Activated CD8-positive, alpha-beta memory T cell treated with anti-CD3 and anti-CD28 coated beads, Interleukin-2, amount 50 U/mL, for 4 hours (primary cell): ENCODE measurements around the gene MARK1.
"Not testable (repeated sequence)": the region's sequence is repeated elsewhere in the genome, so short reads cannot be mapped to it uniquely, and the experiment has no call there.

Experiments used
- DNase-seq: peaks from one replicate; pipeline ENCODE4 v3.0.0-alpha.2; 2020

Gene MARK1

DNA sequence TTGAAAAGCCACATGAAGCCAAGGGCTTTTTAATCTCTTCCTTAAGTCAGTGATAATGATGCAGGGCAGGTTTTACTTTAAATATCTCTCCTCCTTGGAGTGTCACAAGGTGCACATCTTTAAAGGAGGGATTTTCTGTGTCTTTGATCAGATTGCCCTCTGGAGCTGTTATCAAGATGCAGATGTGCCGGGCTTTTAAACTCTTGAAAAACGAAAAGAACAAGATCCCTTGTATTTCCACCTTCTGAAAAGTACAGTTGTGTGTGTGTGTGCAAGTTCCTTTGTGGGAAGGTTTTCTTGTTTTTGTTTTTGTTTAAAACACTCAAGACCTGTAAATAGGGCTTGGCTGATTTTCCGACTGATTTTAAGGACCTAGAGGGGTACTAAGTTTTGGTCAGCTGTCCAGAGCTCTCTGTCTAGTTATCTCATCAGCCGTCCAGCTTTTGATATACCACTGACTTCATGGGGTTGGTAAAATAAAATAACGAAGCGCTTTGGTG is 1.6 kb downstream of the MARK1 start:
- no peak for DNase-seq

DNA sequence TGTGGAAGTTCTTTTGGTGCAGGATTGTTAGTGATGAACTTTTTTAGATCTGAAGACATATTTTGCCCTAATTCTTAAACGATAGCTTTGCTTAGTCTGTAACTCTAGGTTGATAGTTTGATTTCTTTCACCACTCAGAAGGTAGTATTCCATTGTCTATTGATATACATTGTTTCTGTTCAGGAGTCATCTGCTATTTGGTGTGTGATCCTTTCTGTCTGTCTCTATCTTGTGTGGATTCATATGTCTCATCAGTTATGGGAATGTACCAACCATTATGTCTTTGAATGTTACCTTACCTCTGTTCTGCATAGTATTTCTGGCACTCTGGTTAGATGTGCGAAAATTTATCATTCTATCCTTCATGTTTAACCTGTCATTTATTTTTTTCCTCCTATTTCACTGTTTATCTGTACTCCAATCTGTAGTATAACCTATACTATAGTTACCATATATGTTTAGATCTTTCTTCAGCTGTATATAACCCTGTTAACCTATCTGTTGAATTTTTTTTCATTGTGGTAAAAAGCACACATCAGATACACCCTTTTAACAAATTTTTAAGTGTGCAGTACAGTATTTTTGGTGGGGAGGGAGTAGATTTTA is 5.7 kb downstream of the MARK1 start:
- DNase-seq, result no peak

DNA sequence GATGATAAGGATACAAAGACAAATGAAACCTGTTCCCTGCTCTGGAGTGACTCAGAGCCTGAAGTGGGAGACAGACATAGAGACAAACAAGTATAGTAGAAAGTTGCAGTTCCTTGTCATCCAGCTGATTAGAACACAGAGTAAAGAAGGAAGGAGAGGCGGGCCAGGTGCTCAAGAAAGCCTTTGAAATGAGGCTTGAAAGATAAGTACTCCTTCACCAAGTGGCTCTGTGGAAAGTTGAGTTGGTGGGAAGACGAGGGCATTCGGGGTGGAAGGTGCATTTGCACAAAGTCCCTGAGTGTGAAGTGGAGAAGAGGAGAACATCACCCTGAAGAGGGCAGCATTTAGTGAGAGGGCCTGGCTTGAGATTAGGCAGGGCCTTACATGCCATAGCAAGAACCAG is 17.0 kb downstream of the MARK1 start:
- DNase-seq, result no peak

DNA sequence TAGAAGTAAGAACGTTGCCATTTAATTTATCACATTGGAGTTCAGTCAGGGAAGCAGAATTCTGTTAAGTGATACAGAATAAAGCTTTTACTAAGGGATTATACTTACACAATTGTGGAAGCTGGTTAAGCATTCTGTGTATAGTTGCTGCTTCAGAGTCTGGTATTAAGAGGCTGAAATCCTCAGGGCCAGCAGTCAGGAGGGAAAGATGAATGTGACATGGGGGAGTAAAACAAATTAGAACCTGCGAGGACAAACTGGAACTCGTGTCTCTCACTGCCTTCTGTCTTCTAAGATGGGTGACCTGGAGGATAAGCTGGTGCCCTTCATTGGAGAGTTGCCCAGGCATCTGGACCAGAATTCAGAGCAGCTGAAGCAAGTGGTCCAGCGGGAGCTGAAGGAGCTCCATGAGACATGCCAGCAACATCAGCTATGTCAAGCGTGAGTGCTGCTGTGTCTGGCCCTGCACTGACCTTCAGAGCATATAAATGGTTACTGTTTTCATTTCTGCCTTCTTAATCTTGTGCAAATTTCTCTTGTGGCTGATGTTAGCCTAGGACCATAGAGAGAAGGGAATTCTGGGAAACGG is 23.0 kb downstream of the MARK1 start:
- no peak for DNase-seq

DNA sequence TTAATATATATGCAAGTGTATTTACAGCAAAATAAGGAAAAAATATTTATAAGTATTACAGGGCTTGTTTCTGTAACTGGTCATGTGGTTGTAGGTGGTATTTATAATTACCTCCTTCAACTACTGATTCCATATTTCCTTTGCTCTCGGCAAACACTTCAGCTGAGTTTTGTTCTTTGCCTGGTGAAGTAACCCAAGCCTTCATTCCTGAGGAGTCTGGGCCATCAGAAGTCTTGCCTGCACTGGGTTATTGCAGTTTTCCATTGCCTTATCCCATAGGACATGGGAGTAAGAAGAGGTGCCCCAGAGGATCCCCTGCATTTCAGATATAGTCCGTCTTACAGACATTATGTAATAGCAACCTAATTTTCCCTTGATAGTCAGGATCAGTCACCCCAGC is 23.8 kb downstream of the MARK1 start:
- DNase-seq, result no peak

DNA sequence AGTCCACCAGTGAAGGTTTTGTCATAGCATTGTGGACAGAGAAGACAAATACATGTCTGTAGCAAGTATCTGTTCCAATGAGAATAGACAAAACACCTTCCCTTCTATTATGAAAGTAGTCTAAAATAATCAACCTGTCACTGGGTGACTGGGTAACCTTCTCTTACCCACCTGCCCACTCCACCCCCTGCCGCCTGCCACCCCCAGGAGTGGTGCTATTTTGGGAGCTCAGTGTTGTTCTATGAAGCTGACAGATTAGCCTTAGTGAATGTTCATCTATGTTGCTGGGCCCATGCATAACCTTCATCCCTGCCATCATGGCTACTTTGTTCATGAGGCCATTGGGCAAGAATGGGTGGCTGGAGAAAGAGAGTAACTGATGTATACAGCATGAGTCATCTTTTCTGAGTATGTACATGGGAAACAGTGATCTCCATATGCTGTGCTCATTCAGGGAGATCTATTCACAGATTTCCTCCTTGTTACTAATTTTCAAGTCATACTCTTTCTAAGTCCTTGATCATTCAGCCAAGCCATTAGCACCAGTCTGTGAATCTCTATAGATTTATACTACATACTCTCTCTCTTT is 24.8 kb downstream of the MARK1 start:
- no peak for DNase-seq

DNA sequence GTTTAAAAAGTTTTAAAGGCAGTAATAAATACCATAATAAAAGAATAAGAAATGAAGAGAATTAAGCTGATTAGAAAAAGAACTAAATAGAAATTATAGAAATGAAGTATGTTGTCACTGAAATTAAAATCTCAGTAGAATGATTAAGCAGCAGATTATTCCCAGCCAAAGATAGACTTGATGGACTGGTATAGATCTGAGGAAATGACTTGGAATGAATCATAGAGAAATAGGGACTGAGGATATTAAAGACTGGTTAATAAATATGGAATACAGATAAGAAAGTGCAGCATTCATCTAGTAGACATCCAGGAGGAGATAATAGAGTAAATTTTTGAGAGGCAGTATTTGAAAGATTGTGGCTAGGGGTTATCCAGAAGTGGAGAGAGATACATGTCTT is 28.7 kb downstream of the MARK1 start:
- no peak for DNase-seq

DNA sequence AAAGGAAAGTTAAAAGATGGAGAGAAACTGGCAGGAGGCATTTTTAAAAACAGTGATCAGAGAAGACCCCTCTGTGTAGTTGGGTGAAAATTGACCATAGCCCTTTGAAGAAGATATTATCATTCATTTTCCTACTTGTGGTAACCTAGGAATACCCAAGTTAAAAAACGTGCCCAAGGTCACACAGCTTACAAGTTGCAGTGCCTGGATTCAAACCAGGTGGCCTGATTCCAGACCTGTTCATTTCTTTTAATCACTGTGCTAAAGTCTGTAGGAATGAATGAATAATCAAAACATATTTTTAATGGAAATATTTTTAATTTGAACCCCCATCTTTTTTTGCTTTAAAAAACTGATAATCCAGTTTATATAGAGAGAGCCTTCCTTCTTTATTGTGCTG is 35.6 kb downstream of the MARK1 start:
- no peak for DNase-seq

DNA sequence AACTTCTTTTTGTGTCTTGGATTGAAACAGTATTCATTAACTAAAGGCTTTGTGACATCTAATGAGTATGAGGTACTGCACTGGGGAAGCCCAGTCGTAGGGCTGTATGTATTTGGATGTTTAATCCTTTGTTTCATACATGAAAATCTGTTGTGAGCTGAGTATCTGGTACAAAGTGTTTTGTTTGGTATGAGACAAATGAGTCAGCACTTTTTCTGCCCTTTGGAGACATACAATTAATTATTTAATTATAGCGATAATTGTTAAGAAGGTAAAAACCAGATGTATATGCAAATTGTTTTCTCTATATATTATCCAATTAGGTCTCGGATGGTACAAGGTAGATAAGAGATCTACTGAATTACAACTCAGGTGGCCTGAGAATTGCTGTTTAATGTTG is 36.3 kb downstream of the MARK1 start:
- DNase-seq, result no peak

DNA sequence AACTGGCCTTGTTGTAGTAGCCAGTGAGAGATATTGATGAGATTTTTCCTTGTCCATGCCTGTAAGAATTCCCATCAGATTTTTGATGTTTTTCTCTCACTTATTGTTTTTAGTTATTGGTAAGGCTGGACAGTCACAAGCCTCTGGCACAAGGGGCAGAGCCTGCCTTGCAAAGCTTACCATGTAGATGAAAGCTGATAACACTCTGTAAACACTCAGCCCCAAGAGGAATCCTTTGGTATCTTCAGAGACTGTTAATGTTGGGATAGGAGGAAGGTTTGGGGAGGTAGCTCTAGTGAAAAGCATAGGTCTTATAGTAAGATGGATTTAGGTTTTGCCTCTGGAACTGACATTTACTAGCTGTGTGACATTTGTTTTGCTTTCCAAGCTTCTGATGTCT is 37.7 kb downstream of the MARK1 start:
- DNase-seq, result no peak

DNA sequence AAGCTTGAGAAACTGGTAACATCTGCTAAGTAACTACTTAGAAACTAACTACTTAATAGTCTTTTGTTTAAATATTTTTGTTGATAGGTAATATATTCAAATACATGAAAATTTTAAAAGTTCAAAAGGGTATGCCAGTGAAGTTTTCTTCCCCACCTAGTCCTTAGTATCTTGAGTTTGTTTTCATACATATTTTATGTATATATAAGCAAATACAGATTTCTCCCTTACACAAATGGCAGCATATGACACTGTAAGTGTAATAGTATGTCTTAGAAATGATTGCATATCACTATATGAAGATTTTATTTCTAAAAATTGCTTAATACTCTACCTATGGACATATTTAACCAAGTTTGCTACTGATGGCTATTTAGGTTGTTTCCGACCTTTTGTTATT is 38.9 kb downstream of the MARK1 start:
- no peak for DNase-seq

DNA sequence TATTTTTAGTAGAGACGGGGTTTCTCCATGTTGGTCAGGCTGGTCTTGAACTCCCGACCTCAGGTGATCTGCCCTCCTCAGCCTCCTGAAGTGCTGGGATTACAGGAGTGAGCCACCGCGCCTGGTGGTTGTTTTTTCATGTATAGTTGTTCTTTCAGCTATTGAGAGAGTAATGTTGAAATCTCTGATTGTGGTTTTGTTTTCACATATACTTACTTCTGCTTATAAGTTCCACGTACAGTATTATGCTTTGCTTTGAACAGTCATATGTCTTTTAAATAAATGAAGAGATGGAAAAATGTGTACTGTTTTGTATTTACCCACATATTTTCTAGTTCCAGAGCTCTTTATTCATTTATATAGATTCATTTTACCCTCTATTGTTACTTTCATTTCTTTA is 44.5 kb downstream of the MARK1 start:
- DNase-seq, result no peak

DNA sequence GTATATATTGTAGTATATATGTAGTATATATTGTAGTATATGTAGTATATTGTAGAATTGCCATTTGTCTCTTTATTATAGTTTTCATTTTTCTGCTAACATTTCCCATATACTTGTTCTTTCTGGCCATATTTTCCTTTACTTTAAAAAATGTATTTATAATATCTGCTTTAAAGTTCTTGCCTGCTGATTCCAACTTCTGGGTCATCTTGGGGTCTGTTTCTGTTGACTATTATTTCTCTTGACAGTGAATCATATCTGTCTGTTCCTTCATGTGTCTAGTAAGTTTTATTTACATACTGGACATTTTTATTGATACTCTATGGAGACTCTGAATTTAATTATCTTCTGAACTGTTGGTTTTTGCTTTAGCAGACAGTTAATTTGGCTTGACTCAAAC is 45.9 kb downstream of the MARK1 start:
- no peak for DNase-seq

DNA sequence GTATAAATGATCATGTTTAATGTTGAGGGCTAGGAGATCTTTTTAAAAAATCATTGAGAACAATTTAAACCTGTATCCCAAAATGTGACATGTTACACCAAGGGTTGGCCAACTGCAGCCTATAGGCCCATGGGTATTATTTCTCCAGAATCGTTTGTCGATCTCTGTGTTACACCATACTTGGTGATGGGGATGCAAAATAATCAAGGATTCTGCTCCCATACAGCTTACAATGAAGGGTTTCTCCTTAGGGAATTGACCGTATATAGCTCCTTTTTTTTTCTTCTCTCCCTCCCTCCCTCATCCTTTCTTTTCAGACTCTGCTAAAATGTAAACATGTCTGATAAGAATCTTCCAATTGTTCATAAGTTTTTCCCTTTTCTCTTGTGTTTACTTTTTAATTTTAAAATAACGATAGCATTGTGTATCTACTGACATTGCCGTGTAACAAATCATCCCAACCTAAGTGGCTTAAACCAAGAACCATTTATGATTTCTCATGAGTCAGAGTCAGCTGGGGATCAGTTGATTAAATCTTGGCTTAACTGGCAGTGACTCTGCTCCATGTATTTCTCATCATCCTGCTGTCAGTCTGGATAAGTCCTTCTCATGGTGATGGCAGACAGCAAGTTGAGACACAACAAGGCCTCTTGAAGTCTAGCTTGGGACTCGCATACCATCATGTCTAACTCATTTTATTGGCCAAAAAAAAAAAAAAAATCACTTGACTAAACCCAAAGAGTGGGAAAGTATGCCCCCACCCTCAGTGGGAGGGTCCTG is 48.0 kb downstream of the MARK1 start:
- no peak for DNase-seq

DNA sequence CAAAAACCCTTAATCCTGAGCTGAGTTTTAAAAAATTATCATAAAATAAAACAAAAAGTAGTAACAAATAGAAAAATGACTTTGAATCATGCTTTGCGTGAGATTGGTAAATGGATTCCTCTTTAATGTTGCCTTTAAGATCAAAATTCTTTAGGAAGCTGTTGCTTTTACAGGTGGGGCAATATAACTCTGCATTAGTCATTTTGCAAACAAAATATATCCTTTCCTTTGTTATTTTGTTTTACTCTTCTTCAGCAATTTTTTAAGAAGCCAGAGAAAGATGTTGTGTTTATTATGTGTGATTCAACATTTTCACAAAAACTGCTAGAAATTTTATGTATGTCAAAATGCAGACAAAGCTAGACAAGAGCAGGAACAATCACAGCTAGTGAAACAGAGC is 50.0 kb downstream of the MARK1 start:
- no peak for DNase-seq

DNA sequence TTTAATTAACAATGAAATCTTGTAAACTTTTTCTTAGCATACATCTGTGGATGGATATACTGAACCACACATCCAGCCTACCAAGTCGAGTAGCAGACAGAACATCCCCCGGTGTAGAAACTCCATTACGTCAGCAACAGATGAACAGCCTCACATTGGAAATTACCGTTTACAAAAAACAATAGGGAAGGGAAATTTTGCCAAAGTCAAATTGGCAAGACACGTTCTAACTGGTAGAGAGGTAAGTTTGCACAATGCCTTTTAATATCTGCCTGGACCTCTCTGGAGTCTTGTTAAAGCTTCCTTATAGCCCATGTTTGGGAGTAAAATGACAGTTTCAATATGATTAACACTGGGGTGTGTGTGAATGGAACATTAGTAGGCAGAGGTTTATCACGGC is 51.4 kb downstream of the MARK1 start:
- no peak for DNase-seq

DNA sequence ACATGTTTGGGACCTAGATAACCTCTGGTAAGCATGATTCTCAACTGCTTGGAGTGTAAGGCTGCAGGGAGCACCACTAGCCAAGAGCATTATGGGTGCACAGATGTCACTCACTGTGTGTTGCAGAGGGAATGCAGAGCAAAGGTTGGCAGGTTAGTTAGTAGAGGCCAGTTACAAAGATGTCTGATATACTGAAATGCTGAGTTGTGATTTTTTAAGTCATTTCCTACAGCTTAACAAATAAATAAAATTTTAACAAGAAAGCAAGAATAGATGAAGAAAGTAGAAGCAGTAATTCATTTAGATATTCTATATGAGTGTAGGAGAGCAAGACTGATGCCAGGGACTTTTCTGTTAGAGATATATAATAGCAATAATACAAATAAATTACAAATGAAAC is 64.8 kb downstream of the MARK1 start:
- DNase-seq, result no peak

DNA sequence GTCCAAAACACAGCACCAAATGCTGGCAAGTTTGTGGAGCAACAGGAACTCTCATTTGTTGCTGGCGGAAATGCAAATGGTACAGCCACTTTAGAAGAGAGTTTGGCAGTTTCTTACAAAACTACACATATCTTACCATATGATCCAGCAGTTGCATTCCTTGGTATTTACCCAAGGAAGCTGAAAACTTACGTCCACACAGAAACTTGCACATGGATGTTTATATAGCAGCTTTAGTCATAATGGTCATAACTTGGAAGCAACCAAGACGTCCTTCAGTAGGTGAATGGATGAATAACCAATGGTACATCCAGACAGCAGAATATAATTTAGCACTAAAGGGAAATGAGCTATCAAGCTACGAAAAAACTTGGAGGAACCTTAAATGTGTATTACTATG is 66.4 kb downstream of the MARK1 start:
- no peak for DNase-seq

DNA sequence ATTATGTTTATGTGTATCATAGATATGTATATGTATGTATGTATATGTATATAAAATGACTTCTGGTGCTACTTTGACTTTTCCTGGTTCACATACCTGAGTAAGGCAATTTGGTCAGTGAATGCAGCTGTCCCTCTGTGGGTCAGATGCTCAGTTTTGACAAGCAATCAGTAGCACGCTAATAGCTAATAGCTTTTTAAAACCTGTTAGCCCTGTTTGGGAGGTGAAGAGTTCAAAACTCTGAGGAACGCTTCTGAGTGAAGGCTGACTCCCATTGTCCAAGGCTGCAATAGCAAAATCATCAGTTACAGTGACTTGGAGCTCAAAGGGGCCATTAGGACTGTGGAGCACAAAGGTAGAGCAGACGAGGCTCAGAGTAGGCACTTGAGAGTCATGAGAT is 67.2 kb downstream of the MARK1 start:
- DNase-seq, result no peak

DNA sequence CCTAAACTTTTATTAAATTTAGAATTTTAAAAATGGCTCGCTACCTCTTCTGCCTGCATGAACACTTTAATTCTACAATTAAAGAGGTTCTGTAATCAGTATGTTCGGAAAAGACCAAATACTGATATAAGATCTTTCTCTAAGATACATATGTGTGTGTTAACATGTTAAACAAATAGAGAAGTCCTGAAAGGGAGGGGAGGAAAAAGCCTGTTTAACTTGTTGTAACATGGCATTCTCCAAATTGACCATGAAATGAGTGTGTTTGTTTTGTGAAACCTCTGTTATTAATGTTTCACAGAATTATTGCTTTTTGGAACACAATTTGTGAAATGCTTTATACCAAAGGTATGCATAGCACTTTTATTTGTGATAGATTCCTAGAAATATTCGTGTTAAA is 77.0 kb downstream of the MARK1 start:
- no peak for DNase-seq

DNA sequence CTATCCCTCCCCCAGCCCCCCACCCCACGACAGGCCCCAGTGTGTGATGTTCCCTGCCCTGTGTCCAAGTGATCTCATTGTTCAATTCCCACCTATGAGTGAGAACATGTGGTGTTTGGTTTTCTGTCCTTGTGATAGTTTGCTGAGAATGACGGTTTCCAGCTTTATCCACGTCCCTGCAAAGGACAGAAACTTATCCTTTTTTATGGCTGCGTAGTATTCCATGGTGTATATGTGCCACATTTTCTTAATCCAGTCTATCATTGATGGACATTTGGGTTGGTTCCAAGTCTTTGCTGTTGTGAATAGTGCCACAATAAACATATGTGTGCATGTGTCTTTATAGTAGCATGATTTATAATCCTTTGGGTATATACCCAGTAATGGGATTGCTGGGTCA is 77.7 kb downstream of the MARK1 start:
- DNase-seq, result not testable (repeated sequence)

DNA sequence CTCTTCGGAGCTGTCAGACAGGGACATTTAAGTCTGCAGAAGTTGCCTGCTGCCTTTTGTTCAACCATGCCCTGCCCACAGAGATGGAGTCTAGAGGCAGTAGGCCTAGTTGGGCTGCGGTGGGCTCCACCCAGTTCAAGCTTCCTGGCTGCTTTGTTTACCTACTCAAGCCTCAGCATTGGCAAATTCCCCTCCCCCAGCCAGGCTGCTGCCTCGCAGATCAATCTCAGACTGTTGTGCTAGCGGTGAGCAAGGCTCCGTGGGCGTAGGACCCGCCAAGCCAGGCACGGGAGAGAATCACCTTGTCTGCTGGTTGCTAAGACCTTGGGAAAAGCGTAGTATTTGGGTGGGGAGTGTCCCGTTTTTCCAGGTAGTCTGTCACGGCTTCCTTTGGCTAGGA is 83.2 kb downstream of the MARK1 start:
- DNase-seq, result not testable (repeated sequence)

DNA sequence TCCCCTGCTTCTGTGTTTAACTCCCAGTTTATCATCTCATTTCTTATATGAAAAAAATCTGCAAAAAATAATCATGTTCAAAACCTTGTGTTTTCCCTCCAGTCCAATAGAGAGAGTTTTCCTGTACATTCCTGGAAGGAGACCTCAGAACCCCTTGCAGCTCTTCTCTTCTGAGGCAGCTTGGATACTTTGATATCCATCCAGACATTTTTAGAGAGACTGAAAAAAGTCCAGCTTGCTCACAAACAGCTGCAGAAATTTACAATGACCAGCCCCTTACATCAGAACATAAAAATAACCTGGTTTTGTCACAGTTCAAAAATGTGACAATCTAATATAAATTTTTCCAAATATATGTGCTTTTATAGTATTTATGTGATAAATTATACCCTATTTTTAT is 88.9 kb downstream of the MARK1 start:
- DNase-seq, result no peak

DNA sequence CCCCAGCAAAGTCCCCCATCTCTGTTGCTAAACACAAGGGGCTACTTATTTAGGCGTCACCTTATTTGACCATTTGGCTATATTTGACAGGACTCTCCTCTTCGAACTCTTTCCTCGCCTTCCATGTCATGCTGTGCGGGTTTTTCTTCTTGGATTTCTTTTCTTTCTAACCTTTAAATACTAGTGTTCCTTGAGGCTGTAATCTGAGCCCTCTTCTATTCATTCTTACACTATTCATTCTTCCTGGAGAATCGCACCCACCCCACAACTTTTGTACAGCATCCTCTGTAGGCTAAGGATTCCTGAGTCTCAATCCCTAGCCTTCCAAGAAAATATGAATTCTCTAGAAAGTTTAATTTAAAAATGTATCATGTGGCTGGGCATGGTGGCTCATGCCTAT is 100.5 kb downstream of the MARK1 start:
- DNase-seq, result no peak
